Stimulated activated CD8-positive, alpha-beta memory T cell treated with anti-CD3 and anti-CD28 coated beads, Interleukin-12 subunit alpha, Interleukin-12 subunit beta, amount 100 ng/mL, for 24 hours (primary cell): ENCODE results near the gene TMEM200A.

ENCODE experiments used
- DNase-seq: peaks from one replicate; pipeline ENCODE4 v3.0.0-alpha.2; 2020; ENCODE audit errors: extremely low read depth

Gene TMEM200A

DNA sequence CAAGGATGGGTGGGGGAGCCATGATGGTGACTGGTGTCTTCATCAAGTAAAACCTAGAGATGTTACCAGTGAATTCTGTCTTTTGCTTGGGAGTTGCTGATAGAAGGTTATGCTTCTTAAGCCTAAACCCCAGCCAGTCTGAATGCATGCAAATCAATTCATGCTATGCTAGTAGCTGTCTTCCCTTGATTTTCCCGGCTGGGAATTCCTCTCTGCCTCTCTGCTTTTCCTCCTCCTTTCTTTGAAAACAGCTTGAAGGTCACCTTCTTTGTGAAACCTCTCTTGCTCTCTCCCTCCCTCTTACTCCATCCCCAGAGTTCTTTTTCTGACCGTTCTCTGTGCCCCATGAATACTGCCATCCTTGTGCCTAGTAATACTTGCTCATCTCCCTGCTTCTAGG is 58.9 kb downstream of the TMEM200A start:
- no peak for DNase-seq

DNA sequence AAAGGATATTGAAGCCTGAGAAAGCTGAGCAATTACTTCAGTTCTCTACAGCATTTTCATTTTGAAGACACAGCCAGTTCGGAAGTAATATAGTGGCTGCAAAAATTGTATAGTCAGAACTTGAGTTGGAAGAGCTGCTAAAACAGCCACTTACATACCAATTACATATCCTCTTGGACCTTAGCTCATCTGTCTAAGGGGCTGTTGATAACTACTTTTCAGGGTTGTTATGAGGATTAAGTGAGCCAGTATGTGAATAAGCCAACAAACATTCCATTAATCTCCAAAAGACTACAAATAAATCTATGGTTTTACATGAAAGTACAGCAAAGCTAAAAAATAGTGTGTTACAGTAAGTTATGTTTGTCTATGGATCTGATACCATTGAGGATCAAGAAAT is 59.7 kb downstream of the TMEM200A start:
- DNase-seq: no peak

DNA sequence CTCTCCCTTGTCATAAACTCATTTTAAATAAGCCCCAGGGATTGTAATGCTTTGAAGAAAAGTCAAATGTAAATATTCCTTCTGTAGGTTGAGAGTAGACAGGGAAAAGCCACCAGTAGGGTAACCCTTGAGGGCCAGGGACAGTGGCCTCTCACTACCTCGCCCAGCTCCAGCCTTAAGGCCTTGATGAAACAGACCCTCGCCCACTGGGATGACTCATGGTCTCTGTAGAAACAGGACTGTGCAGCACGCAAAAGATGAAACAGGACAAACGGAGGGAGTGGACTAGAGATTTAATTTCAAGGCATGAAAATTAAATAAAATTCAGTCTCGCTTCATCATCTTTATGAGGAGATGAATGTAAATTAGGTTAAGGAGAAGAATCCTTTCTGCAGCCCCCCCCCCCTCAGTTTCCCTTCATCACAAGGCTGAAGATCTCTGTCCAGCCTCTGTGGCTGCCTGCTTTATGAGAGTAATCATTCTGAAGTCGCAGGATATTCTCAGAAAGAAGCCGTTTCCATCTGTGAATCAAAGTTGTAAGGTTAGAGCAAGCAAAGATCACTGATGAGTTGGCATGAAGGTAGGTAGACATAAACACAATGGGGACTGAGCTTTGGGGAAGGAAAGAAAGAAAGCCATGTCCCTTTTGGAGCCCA is 60.4 kb downstream of the TMEM200A start:
- DNase-seq: no peak

DNA sequence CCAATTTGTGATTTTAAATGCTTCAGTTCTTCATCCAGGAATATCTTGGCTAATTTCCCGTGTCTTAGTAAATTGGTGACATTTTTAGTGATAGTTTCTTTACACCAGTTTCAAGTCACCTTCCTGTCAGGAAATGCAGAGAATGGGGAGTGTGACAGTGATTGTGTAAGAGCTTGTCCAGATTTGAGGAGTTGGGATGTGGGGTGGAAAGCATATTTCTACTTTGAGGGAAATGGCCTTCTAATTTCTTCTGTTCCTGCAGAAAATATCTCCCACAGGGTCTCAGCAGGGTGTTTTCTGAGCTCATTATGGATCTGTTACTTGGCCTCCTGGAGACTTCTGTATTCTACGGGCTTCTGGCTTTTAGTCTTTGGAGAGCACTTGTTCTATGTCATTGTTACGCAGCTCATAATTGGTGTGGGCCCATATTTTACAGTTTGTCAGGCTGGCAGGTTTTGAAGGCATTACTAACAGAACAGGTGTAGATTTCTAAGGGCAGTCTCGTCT is 65.6 kb downstream of the TMEM200A start:
- DNase-seq: no peak

DNA sequence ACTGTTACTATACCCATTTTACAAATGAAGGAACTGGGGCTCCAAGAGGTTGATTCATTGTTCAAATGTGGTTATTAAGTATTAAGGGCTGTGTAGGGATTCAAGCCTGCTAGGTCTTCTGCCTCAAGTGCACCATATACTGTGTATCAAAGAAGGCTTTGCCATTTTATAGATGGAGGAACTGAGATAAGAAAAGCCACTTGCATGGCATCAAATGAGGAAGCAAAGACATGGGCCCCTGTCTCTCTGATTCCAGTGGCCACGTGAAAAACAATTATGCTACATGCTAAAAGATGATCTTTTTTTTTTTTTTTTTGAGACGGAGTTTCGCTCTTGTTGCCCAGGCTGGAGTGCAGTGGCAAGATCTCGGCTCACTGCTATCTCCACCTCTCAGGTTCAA is 67.0 kb downstream of the TMEM200A start:
- no peak for DNase-seq

DNA sequence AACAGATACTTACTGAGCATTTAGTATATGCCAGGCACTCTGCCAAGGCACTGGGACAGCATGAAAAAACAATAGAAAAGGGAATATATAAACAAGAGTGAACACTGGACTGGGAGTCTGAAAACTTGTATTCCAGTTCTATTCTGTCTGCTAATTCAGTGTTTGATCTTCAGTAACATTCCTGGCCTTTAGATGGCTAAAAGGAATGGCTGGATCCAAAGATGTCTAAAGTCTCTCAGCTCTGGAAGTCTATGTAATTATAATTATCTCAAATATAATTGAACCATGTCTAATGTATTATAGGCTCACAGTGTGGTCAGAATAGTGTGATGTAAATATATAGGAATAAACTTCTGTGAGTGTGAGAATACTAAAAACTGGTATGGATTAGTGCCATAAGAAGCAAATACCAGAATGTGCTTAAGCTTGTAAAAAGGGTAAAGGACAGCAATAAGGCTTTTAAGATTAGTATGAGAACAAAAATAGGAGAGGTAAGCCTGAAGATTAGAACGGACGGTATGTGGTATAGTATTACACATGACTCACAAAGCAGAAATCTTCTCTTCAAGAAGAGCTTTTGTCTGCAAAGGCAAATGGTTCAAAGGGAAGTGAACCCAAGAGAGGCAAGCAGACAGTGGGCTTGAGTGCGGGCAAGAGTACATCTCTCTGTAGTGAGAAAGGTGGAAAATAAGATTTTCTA is 68.5 kb downstream of the TMEM200A start:
- no peak for DNase-seq

DNA sequence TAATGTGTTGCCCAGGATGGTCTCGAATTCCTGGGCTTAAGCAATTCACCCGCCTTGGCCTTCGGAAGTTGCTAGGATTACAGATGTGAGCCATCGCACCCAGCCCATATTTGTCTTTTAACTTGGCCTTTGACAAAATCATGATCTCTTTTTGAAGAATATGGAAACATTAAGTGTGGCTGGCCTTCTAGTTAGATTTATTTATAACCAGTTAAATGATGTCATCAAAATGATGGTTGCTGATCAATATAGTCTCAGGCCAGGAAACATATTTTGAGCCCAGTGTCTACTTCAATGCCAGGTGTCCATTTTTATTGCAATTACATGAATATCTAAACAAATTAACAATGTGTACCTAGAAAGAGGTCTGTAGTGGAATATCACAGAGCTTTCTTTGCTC is 69.4 kb downstream of the TMEM200A start:
- no peak for DNase-seq

DNA sequence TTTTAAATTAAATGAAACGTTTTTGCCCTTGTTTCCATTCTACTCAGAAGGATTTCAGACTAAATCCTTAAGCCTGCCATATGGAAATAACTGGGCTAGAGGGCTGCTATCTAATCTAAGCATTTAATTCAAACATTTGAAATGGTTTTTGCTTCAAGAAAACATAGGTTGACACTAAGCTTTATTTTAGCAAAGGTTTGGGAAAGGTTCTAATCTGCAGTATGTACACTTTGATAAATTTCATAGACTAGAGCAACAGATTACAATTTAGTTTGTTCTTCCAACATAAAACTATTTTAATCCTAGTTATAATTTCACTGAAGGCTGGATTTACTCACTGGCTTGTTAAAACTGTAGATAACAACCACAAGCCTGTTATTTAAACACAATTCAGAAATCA is 72.1 kb downstream of the TMEM200A start:
- no peak for DNase-seq

DNA sequence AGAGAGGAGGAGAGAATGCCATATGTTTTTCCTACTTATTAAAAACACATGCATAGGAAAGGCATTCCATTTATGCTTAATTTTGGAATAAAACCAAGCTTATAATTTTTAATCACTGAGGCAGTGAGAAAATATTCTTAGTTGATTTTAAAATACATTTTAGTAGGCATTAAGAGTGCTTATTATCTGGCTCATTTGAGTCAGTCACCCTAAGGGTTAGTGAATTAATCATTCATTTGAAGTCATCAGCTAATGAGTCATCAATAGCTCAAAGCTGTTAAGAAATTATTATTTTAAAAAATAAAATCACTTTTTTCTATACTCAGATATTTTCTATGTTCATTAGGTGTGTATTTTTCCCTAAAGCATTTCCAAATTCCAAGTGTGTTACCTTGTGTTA is 81.6 kb downstream of the TMEM200A start:
- DNase-seq: no peak

DNA sequence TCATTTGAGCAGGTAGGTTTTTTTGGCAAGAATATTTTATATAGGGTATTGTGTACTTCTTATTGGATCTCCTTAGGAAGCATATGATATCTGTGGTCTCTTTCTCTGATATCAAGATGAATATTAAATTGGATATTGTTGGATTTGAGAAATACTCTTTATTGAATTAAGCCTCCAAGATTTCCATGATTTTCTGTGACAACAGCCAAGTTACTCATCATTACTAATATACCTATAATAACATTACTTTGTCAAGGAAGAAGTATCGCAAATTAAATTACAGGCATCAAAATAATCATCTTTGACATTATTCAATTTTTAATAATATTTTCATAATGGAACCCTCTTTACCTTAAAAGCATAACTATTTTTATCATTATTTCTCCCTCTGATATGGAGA is 86.5 kb downstream of the TMEM200A start:
- DNase-seq: no peak

DNA sequence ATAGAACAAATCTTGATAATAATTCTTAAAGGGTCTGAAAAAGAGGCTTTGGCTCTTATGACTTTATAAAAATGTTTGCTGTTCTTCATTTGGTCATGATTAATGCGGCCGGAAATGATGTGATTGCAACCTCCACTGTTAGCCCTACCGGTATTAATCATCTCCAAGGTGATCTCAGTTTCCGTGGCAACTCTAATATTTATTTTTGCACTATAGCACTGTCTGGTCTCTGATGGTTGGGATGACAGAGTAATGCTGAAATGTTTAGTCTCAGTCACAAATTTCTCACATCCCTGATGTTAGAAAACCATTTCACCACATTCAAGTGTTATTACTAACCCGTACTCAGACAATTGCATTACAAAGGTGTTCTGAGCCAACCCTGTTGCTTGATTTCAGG is 87.4 kb downstream of the TMEM200A start:
- DNase-seq: no peak

DNA sequence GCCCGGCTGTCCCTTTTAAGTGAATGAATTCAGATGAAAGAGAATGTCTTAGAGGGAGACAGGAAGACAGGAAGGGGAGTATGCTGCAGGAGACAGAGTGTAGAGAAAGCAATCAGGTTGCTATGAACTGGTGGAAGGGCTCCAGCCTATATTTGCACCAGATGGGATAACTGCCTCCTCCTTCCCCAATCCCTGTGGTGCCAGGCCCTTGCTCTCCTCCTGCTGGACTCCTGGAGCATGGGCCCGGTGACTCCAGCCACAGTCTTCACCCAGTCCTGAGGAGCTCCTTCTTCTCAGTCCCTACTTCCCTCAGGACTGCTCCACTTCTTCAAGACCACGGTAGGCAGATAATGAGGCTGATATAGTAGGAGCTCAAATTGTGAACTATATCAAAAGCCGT is 91.8 kb downstream of the TMEM200A start:
- DNase-seq: no peak

DNA sequence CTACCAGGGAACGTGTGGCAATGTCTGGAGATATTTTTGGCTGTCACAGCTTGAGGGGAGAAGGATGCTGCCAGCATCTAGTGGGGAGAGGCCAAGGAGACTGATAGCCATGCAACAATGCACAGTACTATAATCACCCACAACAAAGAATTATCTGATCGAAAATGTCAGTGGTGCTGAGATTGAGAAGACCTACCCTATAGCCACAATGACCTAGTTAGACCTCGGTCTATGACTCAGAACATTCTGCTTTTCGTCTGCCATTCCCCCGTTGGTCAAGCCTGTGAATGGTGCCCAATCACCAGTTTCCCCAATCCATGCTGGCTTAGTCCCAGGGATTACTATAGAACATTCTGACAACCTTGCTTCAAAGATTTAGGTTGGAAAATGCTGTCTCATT is 93.5 kb downstream of the TMEM200A start:
- no peak for DNase-seq

DNA sequence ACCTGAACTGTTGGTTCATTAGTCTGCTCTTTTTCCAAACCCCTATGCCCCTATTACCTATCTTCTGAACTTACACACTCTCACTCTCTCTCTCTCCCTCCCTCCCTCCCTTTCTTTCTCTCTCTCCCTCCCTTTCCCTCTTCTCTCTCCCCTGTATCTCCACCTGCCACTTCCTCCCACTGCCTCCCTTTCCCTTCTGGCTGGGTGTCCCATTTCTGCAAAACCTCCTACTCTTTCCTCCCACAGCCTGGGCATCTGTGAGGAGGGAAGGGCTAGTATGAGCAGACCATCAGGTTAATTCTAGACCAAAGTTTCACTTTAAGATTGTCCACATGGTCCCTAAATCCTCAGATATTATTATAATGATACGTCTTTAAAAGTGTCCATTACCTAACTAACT is 95.1 kb downstream of the TMEM200A start:
- DNase-seq: no peak

DNA sequence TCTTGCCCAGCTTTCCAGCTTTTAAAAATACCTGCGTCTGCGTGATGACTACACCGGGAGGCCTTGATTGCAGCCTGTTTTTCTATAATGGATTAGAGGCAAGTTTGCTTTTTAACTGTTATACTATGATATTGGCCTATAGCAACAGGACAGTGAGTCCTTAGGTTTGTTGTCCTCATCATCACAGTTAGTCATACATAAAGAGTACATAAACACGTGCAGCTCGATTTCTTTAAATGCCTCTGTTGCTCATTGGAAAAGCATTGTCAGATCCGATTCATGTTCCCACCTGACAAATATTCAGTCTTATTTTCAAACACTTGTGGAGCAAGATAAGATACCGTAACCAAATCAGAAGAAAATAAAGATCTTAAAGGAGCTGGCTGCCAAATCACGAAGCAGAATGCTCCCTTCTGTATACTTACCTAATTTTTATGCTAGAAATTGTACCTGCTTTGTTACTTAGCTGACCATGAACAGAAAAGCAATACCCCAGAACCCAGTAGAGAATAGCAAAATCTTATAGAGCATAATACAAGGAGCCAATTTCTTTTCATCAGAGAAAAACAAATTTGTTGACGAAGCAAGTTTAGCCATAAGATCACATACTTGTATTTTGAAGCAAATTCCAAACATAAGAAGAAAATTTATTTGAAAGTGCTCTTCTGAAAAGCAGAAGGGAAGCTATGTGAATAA is 100.4 kb downstream of the TMEM200A start:
- DNase-seq: no peak

DNA sequence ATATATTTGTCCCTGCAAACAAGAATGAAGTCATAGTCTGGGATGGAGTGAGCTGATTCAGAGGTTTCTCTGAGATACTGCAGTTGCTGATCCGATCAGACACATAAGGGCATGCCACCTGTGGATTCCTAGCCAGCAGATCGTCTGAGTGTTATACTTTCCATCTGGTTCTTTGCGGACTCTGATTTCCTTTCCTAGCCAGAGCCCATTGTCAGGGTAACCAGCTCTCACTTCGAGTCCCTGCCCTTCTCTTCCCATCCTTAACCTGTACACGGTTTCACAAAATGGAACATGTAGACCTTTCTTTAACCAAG is 100.9 kb downstream of the TMEM200A start:
- no peak for DNase-seq

DNA sequence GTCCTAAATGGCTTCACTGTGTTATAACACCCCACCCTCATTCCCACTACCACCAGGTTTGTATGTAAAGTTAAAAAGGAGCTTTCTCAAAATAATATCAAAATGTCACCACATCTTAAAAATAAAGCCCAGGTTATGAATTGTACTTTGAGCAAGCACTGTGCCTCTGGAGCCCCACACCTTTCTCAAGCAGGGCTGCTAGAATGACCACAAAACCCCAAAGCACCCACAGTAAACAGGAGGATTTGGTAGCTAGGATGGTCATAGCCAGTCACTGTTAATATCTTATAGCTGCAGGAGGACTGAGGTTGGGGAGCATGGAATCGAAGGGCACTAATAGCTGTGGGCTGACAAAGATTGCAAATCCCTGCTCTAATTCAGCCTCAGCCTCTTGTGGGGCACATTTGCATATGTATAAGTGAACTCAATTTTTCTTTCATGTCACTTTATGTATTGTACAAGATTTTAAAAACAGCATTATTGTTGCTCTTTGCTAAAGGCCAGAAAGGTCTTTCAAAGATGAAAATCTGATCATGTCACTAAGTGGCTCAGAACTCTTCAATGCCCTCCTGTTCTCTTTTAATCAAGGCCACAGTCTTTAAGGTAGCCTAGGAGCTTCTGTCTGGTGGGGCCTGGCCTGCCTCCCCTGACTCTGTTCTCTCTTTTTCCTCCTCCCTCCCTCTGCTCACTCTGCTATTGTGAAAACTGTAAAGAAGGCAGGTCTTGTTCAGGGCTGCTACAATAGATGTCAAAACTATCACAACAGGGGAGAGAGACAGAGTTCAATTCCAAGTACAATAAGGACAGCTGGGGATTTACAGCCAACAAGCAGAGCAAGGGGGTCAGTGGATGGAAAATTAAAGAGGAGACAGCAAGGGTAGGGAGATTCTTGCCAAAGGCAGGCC is 101.6 kb downstream of the TMEM200A start:
- no peak for DNase-seq

DNA sequence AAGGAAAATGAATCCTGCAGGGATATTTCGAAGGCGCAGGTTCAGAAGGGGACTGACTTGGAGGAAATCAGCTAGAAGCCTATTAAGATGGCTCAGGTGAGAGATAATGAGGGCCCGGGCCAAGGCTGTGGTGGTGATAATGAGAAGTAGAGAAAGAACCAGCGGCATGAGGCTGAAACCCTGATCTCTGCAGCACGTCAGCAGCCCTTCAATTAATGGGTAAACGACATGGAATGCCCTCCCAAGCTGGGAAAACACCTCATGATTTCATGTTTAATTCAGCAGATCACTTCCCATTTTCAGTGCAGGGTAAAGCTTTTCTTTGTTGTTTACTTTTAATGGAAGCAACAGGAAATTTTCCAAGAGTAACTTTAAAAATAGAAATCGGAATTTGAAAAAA is 104.9 kb downstream of the TMEM200A start:
- DNase-seq: no peak

DNA sequence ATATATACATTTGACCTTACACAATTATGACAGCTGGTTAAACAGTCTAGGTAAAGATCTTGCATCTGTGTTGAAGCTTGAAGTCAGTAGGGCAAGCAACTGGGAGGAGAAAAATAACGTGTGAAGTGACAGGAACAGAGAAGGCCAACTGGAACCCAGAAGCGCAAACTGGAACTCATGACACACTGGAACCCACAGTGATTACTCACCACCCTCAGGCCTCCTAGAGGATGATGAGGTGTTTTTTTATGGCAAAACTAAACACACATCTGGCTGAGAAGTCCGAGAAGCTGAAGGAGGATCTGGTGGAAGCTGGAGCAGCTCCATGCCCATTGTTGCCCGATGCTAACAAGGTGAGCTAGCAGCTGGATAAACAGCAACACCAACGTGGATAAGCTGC is 108.1 kb downstream of the TMEM200A start:
- DNase-seq: no peak

DNA sequence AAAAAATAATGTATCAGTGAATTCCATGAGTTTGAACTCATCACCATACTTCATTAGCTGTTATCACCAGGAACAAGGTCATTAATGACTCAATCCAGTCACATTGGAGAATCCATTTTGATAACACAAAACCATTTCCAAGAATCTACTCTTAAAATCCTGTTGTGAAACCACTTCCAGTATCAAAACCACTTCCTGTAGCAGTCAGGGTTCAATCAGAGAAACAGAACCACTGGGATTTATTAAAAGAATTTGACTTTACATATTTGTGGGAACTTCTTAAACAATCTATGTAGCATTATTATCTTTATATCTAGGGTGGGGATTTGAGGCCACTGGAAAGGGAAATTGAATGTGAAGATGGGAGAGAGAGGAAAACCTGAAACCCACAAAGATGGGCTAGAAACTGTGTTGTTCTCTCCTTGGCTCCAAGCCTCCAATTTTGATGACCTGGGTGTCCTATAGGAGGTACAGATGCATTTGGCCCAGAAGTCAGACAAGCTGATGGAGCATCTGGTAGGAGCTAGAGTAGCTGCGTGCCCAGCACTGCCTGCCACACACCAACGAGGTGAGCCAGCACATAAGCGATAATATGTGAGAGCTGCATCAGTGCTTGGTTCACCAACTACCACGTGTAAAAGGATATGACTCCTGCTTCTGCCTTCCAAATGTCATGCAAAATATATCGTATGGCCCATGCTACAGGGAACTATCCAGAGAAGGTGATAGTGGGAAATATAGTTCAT is 117.0 kb downstream of the TMEM200A start:
- DNase-seq: no peak

DNA sequence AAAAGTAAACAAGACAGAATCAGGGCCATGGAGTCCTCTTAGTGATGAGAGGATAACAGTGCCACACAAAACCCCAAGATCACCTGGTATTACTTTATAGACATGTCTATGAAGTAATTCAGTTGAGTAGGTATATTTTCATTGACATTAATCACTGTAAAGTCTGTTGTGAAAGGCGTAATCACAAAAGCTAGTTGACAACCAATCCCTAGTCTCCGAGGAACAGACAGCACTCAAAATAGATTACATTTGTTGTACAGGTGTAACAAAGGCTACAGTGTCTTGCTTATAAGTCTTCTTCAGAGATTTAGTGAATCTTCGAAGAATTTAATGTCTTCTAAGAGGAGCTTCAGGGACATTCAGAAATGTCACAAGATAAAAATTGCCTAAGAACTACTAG is 120.1 kb downstream of the TMEM200A start:
- no peak for DNase-seq
